Fibroblast of mammary gland (primary cell): ENCODE data around the gene TRAF3IP1.
A peak's percentile ranks its signal among the peaks of the same experiment; 100 is the strongest.
"Not testable (repeated sequence)": the region's sequence is repeated elsewhere in the genome, so short reads cannot be mapped to it uniquely, and the experiment has no call there.

Experiments
- DNase-seq: peaks from one replicate; pipeline ENCODE4 v3.0.0-alpha.2; 2010; ENCODE audit warnings: low read depth
- H3K4me3 ChIP-seq: 2 replicates; pipeline ENCODE4 v1.5.1; 2011; ENCODE audit warnings: low read depth, mild to moderate bottlenecking, low read length, moderate library complexity; ENCODE audit not compliant: control insufficient read depth
- CTCF ChIP-seq: conservative IDR thresholded peaks from 2 replicates; pipeline ENCODE4 v1.5.1; 2011; ENCODE audit warnings: low read depth, low read length, inconsistent platforms; ENCODE audit not compliant: control insufficient read depth, insufficient read depth

The TRAF3IP1 gene

GRCh38 chr2:238320246-238320647 is at the start of gene TRAF3IP1:
Gene TRAF3IP1 (plus strand): TSS chr2:238320518. CDS start chr2:238320663, 145 bp downstream.
- peak within 1 kb of the TSS; percentile 60 for H3K4me3 ChIP-seq
- peak; percentile 82 for DNase-seq
- TF ChIP-seq CTCF, result no peak

- TF ChIP-seq CTCF, result no peak
- H3K4me3 ChIP-seq, result no peak overlapping the region
- DNase-seq, result no peak
These were observed 49.7 kb upstream of the TRAF3IP1 start for GRCh38 chr2:238270606-238271005.

GRCh38 chr2:238271061-238271554 is 49.2 kb upstream of the TRAF3IP1 start:
- TF ChIP-seq CTCF, result no peak
- no peak overlapping the region for H3K4me3 ChIP-seq
- no peak for DNase-seq

- not testable (repeated sequence) for DNase-seq, H3K4me3 ChIP-seq
These were observed 48.6 kb upstream of the TRAF3IP1 start for GRCh38 chr2:238271686-238272085.

GRCh38 chr2:238272156-238272555 is 48.2 kb upstream of the TRAF3IP1 start:
- TF ChIP-seq CTCF, result no peak
- no peak overlapping the region for H3K4me3 ChIP-seq
- no peak for DNase-seq

- not testable (repeated sequence) for H3K4me3 ChIP-seq, DNase-seq
These were observed 46.9 kb upstream of the TRAF3IP1 start for GRCh38 chr2:238273433-238273832.

- DNase-seq, result no peak
- H3K4me3 ChIP-seq, result no peak overlapping the region
- TF ChIP-seq CTCF, result no peak
These were observed 46.0 kb upstream of the TRAF3IP1 start for GRCh38 chr2:238274152-238274865.

GRCh38 chr2:238277695-238278094 is 42.6 kb upstream of the TRAF3IP1 start:
- no peak overlapping the region for H3K4me3 ChIP-seq
- TF ChIP-seq CTCF, result no peak

More at GRCh38 chr2:238277695-238278094, 42.6 kb upstream of the TRAF3IP1 start:
- DNase-seq, result no peak
